ENCODE measurements around the gene HCAR2.

Gene HCAR2

DNA sequence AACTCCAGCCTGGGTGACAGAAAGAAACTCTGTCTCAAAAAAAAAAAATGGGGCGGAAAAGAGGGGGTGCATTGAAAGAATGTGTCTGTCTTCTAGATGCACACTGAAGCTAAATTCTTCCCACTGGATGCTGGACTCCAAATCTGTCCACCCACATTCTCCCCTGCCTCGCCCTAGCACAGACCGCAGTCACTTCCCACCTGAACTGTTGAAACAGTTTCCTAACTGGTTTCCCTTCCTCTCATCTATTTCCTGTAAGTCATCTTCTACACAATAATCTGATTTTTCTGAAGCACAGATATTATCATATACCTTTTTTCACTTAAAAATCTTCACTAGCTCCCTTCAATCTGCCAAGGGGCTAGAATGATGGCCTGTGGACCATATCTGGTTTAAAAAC is 29.0 kb upstream of the HCAR2 start:
- no peak overlapping the region for H3K4me3 ChIP-seq (ENCODE audit: low read length)
- H3K79me1 ChIP-seq (ENCODE audit: low read length), result no peaks in the 10 kb centered on the region
- H3K56ac ChIP-seq (ENCODE audit: low read length), result no peak overlapping the region
- no peaks in the 10 kb centered on the region for H3K27me3 ChIP-seq (ENCODE audit: insufficient read depth, low read length, poor library complexity)
- no peak overlapping the region for H2BK15ac ChIP-seq (replicated peaks; ENCODE audit: low read depth)
- no peak overlapping the region for H3K4me2 ChIP-seq (ENCODE audit: low read length)
- H3K27ac ChIP-seq (ENCODE audit: low read depth, low read length), result no peak overlapping the region
- H2AK5ac ChIP-seq (ENCODE audit: low read length), result no peak overlapping the region
- H2BK120ac ChIP-seq (ENCODE audit: low read depth, low read length), result no peak overlapping the region
- DNase-seq, result no peak
- H3K36me3 ChIP-seq (ENCODE audit: control insufficient read depth, insufficient read depth, low read length), result no peaks in the 10 kb centered on the region
- H4K5ac ChIP-seq (ENCODE audit: low read length), result no peak overlapping the region
- no peaks in the 10 kb centered on the region for H3K79me2 ChIP-seq (ENCODE audit: control insufficient read depth, insufficient read depth, low read length)
- H3K23ac ChIP-seq (ENCODE audit: low read length), result no peak overlapping the region
- H3K9ac ChIP-seq (ENCODE audit: low read length), result no peak overlapping the region
- H3K4me1 ChIP-seq (ENCODE audit: control insufficient read depth, low read depth, low read length), result no peaks in the 10 kb centered on the region
- H2BK5ac ChIP-seq (ENCODE audit: low read length), result no peak overlapping the region
- WGBS (ENCODE audit: extremely low coverage, insufficient coverage, low lambda C conversion rate), result no CpG with 5 or more reads among the region's 3 CpGs
- H3K18ac ChIP-seq (ENCODE audit: low read length), result no peak overlapping the region
- no peak overlapping the region for H4K8ac ChIP-seq (ENCODE audit: low read depth, low read length)
- no peak overlapping the region for H3K4ac ChIP-seq (ENCODE audit: low read depth, low read length)

DNA sequence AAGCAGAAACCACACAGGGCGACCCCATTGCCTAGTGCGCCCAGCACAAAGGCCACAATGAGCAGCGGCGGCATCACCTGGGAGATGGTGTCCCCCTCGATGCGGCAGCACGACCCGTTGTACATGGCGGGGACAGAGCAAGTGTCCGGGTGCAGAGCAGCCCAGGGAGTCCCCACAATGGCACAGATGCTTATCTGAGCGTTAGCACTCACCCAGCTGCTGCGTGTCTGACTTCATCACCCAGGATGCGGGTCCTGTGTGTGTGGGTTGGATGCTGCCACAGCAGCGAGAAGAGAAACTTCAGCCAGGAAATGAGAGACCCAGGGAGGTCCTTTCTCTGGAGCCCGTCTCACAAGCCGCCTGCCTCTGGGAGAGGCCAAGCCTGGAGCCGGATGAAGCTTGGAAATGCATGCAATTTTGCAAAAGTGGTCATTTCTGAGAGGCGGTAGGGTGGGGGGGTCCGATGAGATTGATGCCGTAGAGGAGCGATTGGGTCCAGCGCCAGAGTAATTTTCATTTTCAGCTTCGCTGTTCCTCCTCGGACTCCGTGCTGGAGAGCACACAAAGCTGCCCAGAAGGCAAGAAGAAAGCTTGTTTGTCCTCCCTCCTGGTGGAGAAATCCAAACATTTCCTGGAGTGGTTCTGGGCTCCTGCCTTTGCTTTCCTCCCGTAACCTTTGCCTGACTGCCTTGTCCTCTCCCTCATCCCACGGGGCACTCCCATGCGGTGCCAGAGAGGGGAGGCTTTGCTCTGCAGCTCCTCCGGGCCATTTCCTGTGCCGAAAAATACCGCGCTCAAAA is 27.3 kb upstream of the HCAR2 start, which contains the start of gene HCAR1:
Gene HCAR1, minus strand, starts transcription at position 630 of the 800 bp plus-strand sequence. Its CDS starts 505 bp downstream, at position 125.
- H3K79me1 ChIP-seq (ENCODE audit: low read length), result no peaks in the 10 kb centered on the region
- peak; percentile 30 for DNase-seq
- H3K4me3 ChIP-seq (ENCODE audit: low read length), result no peak within 1 kb of the TSS
- H3K9ac ChIP-seq (ENCODE audit: low read length), result no peak within 1 kb of the TSS
- no peak within 1 kb of the TSS for H3K4ac ChIP-seq (ENCODE audit: low read depth, low read length)
- no peak within 1 kb of the TSS for H3K27ac ChIP-seq (ENCODE audit: low read depth, low read length)
- H4K8ac ChIP-seq (ENCODE audit: low read depth, low read length), result no peak within 1 kb of the TSS
- no peaks in the 10 kb centered on the region for H3K79me2 ChIP-seq (ENCODE audit: control insufficient read depth, insufficient read depth, low read length)
- H3K4me1 ChIP-seq (ENCODE audit: control insufficient read depth, low read depth, low read length), result no peaks in the 10 kb centered on the region
- H4K5ac ChIP-seq (ENCODE audit: low read length), result no peak within 1 kb of the TSS
- H3K18ac ChIP-seq (ENCODE audit: low read length), result no peak within 1 kb of the TSS
- H2AK5ac ChIP-seq (ENCODE audit: low read length), result peak within 1 kb of the TSS; percentile 18
- no peak within 1 kb of the TSS for H2BK5ac ChIP-seq (ENCODE audit: low read length)
- no peaks in the 10 kb centered on the region for H3K36me3 ChIP-seq (ENCODE audit: control insufficient read depth, insufficient read depth, low read length)
- no peak within 1 kb of the TSS for H2BK120ac ChIP-seq (ENCODE audit: low read depth, low read length)
- H2BK15ac ChIP-seq (replicated peaks; ENCODE audit: low read depth), result no peak within 1 kb of the TSS
- H3K4me2 ChIP-seq (ENCODE audit: low read length), result no peak within 1 kb of the TSS
- H3K27me3 ChIP-seq (ENCODE audit: insufficient read depth, low read length, poor library complexity), result no peaks in the 10 kb centered on the region
- no peak within 1 kb of the TSS for H3K23ac ChIP-seq (ENCODE audit: low read length)
- no CpG with 5 or more reads among the region's 32 CpGs for WGBS (ENCODE audit: extremely low coverage, insufficient coverage, low lambda C conversion rate)
- H3K56ac ChIP-seq (ENCODE audit: low read length), result peak within 1 kb of the TSS; percentile 25

DNA sequence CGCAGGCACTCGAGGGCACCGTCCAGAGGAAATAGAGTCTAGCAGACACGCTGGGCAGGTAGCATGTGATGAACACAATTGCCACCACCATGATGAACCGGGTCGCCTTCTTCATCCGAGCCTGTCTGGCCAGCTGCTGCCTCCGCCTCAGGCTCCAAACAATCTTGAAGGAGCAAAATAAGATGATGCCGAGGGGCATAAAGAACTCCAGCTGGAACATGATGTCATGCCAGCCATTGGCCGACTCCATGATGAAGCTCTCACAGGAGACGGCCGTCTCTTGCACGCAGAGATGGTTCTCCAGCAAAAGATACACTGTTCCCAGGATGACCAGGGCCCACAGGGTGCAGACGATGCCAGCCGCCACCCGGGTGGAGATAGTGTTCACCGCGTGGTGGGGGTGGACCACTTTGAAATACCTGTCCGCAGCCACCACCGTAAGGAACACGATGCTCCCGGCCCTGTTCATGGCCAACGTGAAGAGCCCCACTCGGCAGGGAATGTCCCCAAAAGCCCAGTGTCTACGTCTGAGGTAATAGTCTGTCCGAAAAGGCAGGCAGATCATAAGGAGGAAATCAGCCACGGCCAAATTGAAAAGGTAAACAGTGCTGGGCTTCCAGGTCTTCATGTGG is 26.5 kb upstream of the HCAR2 start:
- DNase-seq, result no peak
- no peaks in the 10 kb centered on the region for H3K36me3 ChIP-seq (ENCODE audit: control insufficient read depth, insufficient read depth, low read length)
- peak overlapping the region; percentile 18 for H2AK5ac ChIP-seq (ENCODE audit: low read length)
- no peak overlapping the region for H3K9ac ChIP-seq (ENCODE audit: low read length)
- peak overlapping the region; percentile 42 for H3K56ac ChIP-seq (ENCODE audit: low read length)
- H3K79me1 ChIP-seq (ENCODE audit: low read length), result no peaks in the 10 kb centered on the region
- H3K4ac ChIP-seq (ENCODE audit: low read depth, low read length), result no peak overlapping the region
- no peak overlapping the region for H3K18ac ChIP-seq (ENCODE audit: low read length)
- no peak overlapping the region for H2BK120ac ChIP-seq (ENCODE audit: low read depth, low read length)
- H2BK15ac ChIP-seq (replicated peaks; ENCODE audit: low read depth), result no peak overlapping the region
- no peak overlapping the region for H3K4me2 ChIP-seq (ENCODE audit: low read length)
- no peak overlapping the region for H2BK5ac ChIP-seq (ENCODE audit: low read length)
- no peak overlapping the region for H3K4me3 ChIP-seq (ENCODE audit: low read length)
- H3K27ac ChIP-seq (ENCODE audit: low read depth, low read length), result no peak overlapping the region
- H3K27me3 ChIP-seq (ENCODE audit: insufficient read depth, low read length, poor library complexity), result no peaks in the 10 kb centered on the region
- no peaks in the 10 kb centered on the region for H3K4me1 ChIP-seq (ENCODE audit: control insufficient read depth, low read depth, low read length)
- H3K79me2 ChIP-seq (ENCODE audit: control insufficient read depth, insufficient read depth, low read length), result no peaks in the 10 kb centered on the region
- H4K5ac ChIP-seq (ENCODE audit: low read length), result no peak overlapping the region
- no CpG with 5 or more reads among the region's 27 CpGs for WGBS (ENCODE audit: extremely low coverage, insufficient coverage, low lambda C conversion rate)
- peak overlapping the region; percentile 66 for H3K23ac ChIP-seq (ENCODE audit: low read length)
- H4K8ac ChIP-seq (ENCODE audit: low read depth, low read length), result no peak overlapping the region

DNA sequence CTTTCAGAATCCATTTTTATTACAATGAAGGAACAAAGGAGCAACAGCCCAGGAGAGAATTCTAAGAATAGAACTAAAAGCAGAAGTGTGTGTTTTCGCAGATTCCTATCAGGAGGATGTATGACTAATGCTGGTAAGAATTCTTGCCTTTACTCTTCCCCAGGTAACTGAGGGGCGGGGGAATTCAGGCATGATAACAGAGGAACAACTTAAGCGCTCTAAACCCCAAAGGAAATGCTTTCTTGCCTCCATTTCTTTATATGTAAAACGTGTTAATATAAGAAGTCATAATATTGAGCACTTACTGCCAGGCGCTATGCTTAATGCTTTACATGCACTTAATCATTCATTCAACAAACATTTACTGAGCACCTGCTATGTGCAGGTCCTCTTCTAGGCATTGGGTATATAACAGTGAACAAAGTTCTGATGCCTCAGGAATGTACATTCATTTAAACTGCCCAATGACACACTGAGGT is 23.0 kb upstream of the HCAR2 start:
- Histone ChIP-seq H2BK5ac (ENCODE audit: low read length) (no peak overlapping the region), H2AK5ac (ENCODE audit: low read length) (no peak overlapping the region), H3K9ac (ENCODE audit: low read length) (no peak overlapping the region), H4K5ac (ENCODE audit: low read length) (no peak overlapping the region), H3K4ac (ENCODE audit: low read depth, low read length) (no peak overlapping the region), H3K79me2 (ENCODE audit: control insufficient read depth, insufficient read depth, low read length) (no peaks in the 10 kb centered on the region), H3K4me1 (ENCODE audit: control insufficient read depth, low read depth, low read length) (no peaks in the 10 kb centered on the region), H3K23ac (ENCODE audit: low read length) (no peak overlapping the region), H3K56ac (ENCODE audit: low read length) (peak overlapping the region; percentile 59), H3K27me3 (ENCODE audit: insufficient read depth, low read length, poor library complexity) (no peaks in the 10 kb centered on the region), H3K27ac (ENCODE audit: low read depth, low read length) (peak overlapping the region; percentile 74), H2BK15ac (replicated peaks; ENCODE audit: low read depth) (no peak overlapping the region), H4K8ac (ENCODE audit: low read depth, low read length) (no peak overlapping the region), H3K4me2 (ENCODE audit: low read length) (no peak overlapping the region), H3K18ac (ENCODE audit: low read length) (no peak overlapping the region), H3K4me3 (ENCODE audit: low read length) (no peak overlapping the region), H3K36me3 (ENCODE audit: control insufficient read depth, insufficient read depth, low read length) (no peaks in the 10 kb centered on the region), H2BK120ac (ENCODE audit: low read depth, low read length) (no peak overlapping the region), H3K79me1 (ENCODE audit: low read length) (no peaks in the 10 kb centered on the region)
- DNase-seq, result peak; percentile 92
- WGBS (ENCODE audit: extremely low coverage, insufficient coverage, low lambda C conversion rate), result no CpG with 5 or more reads among the region's 5 CpGs

DNA sequence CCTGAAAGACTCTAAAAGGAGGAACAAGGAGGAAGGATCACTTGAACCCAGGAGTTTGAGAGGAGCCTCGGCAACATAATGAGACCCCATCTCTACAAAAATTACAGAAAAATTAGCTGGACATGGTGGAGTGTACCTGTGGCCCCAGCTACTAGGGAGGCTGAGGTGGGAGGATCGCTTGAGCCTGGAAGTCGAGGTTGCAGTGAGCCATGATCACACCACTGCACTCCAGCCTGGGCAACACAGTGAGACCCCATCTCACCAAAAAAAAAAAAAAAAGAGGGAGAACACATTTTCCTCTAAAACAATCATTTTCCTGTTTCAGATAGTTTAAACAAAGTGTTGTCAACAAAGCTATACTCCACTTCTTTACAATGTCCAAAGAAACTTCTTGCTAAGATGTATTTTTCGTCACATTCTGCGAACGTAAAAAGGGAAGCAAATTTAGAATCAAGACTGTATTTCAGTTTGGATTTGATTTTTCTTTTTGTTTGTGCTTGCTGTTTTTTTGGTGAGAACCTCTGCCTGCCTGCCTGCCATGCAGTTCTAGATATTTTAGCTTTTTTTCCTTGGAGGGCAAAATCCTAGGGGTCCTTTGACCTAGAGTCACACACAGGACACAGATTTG is 22.4 kb upstream of the HCAR2 start:
- H3K27me3 ChIP-seq (ENCODE audit: insufficient read depth, low read length, poor library complexity), result no peaks in the 10 kb centered on the region
- no peaks in the 10 kb centered on the region for H3K79me1 ChIP-seq (ENCODE audit: low read length)
- H3K36me3 ChIP-seq (ENCODE audit: control insufficient read depth, insufficient read depth, low read length), result no peaks in the 10 kb centered on the region
- no peaks in the 10 kb centered on the region for H3K4me1 ChIP-seq (ENCODE audit: control insufficient read depth, low read depth, low read length)
- no peak overlapping the region for H4K5ac ChIP-seq (ENCODE audit: low read length)
- H3K9ac ChIP-seq (ENCODE audit: low read length), result no peak overlapping the region
- H3K79me2 ChIP-seq (ENCODE audit: control insufficient read depth, insufficient read depth, low read length), result no peaks in the 10 kb centered on the region
- no peak overlapping the region for H3K4me2 ChIP-seq (ENCODE audit: low read length)
- no peak overlapping the region for H2BK120ac ChIP-seq (ENCODE audit: low read depth, low read length)
- peak overlapping the region; percentile 74 for H3K27ac ChIP-seq (ENCODE audit: low read depth, low read length)
- H2BK5ac ChIP-seq (ENCODE audit: low read length), result no peak overlapping the region
- H3K23ac ChIP-seq (ENCODE audit: low read length), result no peak overlapping the region
- no peak overlapping the region for H2AK5ac ChIP-seq (ENCODE audit: low read length)
- no peak overlapping the region for H3K4ac ChIP-seq (ENCODE audit: low read depth, low read length)
- WGBS (ENCODE audit: extremely low coverage, insufficient coverage, low lambda C conversion rate), result no CpG with 5 or more reads among the region's 6 CpGs
- no peak overlapping the region for H3K4me3 ChIP-seq (ENCODE audit: low read length)
- H3K18ac ChIP-seq (ENCODE audit: low read length), result no peak overlapping the region
- no peak for DNase-seq
- no peak overlapping the region for H2BK15ac ChIP-seq (replicated peaks; ENCODE audit: low read depth)
- peak overlapping the region; percentile 59 for H3K56ac ChIP-seq (ENCODE audit: low read length)
- no peak overlapping the region for H4K8ac ChIP-seq (ENCODE audit: low read depth, low read length)
